NCI-H526 treated with DMSO at 0.1 percent for 48 hours (cell line): Measurements from ENCODE around the gene DNAL4.
A peak's percentile ranks its signal among the peaks of the same experiment; 100 is the strongest.

Experiments
- DNase-seq: peaks from one replicate; lab custom pipeline; 2025; lab: John Stamatoyannopoulos, UW

DNAL4 gene, protein sequence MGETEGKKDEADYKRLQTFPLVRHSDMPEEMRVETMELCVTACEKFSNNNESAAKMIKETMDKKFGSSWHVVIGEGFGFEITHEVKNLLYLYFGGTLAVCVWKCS

GRCh38 chr22:38793721-38794466 lies at the start of gene DNAL4:
DNAL4 (minus strand) TSS chr22:38794143; CDS start chr22:38782731, 11,412 bp downstream.
- peak; percentile 92 for DNase-seq

DNA sequence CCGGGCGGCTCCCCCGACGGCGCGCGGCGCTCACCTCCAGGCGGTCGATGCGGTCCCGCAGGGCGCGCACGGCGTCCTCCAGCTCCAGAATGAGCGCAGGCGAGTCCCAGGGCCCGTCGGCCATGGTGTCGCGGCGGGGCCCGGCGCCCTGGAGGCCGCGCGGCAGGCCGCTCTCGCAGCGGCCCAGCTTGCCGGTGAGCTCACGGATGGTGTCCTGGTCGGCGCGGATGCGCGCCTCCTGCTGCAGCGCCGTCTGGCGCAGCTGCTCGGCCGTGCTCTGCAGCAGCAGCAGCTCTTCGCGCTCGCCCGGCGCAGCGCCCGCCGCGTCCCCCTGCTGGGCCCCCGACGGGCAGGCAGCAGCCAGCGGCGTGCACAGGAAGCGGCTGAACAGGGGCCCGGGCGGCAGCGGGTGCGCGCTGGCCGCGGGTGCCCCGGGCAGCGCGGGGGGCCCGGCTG lies 49.3 kb upstream of the DNAL4 start:
- DNase-seq = no peak

- no peak for DNase-seq
These were observed 48.7 kb upstream of the DNAL4 start for GRCh38 chr22:38842512-38843200.

GRCh38 chr22:38841635-38842034 lies 47.7 kb upstream of the DNAL4 start:
- DNase-seq = no peak

DNA sequence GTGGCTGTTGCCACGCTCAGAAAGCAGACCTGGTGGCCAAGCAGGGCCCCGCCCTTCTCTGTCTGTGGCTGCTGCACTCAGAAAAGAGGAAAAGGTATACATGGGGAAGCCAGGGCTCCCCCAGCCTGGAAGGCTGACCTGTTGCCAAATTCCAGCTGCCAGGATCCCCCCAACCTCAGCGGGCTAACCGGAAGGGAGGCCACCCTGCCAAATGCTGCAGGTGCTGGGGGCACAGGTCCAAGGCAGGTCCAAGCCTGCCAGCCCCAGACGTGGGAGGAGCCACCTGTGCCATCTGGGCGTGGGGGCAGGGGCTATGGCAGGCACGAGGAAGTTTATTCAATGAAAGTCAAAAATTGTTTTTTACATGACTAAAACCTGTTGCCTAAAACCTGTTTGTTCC lies 47.3 kb upstream of the DNAL4 start:
- no peak for DNase-seq

DNA sequence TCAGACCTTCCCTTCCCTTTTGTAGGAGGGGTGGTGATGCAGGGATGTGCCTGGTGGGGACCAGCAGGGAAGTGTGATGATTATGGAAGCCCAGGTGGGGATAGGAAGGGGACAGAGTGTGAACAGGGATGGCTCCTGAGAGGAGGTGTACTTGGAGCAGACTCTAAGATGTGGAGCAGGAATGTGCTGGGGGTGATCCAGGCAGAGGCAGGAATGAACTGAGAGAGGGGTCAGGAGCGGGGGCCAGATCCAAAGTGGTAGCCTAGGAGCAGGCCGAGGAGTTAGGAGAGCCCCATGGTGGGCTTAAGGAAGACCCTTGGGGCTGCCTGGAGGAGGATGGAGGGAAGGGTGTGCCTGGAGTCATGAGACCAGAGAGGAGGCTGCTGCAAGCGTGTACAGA lies 46.2 kb upstream of the DNAL4 start:
- DNase-seq = no peak

DNA sequence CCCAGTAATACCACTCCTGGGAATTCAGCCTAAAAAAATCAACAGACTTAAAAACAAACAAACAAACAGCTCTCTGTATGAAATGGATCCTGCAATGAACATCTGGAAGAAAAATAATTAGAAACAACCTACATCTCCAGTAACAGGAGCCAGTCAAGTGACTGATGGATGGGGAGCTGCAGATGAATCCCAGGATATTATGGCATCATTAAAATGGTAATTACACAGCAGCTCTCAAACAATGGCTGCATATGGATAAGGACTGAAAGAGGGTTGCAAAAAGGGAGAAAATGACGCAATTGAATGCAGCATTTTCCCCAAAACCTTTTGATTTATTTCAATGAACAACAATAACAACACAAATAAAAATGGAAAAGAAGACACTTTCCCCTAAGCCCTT lies 45.7 kb upstream of the DNAL4 start:
- no peak for DNase-seq

- no peak for DNase-seq
These were observed 43.5 kb upstream of the DNAL4 start for GRCh38 chr22:38837414-38837928.

GRCh38 chr22:38835888-38836301 lies 42.0 kb upstream of the DNAL4 start:
- no peak for DNase-seq

- no peak for DNase-seq
These were observed 41.0 kb upstream of the DNAL4 start for GRCh38 chr22:38834991-38835390.

DNA sequence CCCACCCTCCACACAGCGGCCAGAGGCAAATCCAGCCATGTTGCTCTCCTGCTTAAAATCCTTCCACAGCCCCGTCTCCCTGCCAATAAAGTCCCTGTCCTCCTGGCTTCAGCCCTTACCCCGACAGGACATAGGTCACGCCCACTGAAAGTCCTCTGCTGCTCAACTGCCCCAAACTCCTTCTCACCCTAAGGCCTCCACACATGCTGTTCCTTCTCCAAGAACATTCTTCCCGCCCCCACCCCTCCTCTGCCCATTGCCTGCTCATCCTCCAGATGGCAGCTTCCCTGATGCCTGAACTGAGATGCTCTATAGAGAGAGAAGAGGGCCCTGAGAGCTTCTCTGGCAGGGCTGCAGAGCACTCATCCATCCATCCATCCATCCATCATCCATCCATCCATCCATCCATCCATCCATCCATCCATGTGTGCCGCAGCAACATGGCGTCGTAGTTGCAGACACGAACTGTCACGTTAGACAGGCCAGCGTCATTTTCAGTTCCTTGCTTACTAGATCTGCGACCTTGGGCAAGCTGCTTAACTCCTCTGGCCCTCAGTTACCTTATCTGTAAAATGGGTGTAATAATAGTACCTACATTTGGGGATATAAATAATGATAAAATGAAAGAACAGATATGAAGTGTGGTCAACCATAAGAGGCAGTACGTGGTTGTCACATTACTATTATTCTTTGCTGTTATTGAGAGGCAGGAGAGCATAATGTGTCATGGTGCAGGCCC lies 40.4 kb upstream of the DNAL4 start:
- no peak for DNase-seq

DNA sequence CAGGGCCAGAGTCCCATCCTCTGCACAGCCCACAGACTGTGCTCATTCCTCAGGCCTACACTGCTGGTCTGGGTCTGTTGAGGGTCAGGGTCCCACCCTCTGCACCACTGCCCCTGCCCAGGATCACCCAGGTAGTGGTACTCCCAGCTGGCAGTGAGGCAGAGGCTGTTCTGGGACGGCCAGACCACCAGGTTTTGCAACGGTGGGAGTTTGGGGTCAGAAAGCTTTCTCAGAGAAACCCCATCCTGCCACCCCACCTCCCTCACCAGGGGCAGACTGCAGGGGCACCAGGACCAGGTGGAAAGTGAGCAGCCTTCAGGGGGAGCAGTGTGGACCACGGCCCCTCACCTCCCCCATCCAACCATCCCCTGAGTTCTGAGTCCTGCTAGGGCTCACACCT lies 39.1 kb upstream of the DNAL4 start:
- DNase-seq = no peak

DNA sequence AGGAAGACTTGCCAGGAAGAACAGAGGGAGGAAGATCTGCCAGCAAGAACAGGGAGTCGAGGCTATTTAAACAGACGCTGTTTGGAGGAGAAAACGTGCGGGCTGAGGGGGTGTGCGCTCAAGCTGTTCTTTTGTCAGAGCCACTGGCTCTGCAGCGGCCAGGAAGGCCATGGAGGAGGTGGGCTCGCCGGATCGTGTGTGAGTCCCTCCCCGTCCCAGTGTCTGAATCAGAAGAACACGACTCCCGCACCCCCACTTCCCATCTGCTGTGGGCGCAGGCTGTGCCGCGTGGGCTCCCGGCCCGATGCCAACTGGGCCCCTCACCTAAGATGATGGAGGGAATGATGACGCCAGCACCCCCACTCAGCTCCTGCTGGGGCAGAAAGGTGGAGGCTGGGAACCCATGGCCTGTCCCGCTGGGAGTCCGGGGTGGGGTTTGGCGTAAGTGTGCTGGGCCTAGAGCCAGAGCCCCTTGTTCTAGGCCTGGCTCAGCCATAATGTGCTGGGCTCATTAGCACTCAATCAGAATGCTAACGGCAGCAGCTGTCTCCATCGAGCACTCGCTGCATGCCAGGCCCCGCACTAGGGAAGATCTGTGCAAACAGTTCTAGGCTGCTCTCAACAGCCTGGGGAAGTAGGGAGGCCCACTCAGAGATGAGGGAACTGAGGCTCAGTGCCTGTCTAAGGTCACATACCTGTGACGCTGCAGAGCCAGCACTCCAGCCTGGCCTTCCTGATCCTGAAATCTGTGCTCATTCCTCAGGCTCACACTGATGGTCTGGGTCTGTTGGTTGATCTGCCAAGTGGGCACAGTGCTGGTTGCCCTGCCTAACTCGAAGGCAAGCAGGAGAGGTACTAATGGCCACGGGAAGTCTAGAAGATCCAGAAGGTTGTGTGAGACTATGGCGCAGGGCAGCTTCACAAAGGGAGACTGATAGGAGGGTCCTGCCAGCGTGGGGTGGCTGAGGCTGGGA lies 38.3 kb upstream of the DNAL4 start:
- DNase-seq = no peak

DNA sequence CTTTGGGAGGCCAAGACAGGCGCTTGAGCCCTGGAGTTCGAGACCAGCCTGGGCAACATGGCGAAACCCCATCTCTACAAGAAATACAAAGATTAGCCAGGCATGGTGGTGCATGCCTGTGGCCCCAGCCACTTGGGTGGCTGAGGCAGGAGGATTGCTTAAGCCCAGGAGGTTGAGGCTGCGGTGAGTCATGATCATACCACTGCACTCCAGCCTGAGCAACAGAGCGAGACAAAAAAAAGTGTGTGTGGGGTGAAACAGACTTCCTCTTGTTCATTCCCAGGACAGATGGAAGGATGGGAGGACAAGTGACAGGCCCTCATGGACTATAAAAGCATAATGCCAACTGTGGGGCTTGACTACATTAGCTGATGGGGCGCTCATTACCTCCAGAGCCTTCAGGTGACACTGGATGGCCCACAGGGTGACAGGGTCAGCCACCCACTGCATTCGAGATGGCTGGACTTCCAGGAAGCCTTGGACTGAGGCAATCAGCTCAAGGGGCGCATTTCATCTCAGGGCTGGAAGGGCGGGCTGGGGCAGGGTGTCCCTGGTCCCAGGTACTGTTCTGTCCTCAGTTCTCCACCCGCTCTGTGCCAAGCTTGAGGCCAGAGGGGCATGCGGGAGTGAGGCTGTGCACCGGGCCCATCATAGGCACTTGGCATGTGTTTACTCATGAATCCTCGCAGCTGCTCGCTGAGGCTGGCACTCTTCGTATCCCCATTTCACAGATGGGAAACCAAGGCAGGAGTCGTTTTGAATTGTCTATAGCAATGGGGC lies 37.4 kb upstream of the DNAL4 start:
- no peak for DNase-seq

GRCh38 chr22:38830845-38831108 lies 36.8 kb upstream of the DNAL4 start:
- no peak for DNase-seq

- no peak for DNase-seq
These were observed 36.3 kb upstream of the DNAL4 start for GRCh38 chr22:38830026-38830844.

DNA sequence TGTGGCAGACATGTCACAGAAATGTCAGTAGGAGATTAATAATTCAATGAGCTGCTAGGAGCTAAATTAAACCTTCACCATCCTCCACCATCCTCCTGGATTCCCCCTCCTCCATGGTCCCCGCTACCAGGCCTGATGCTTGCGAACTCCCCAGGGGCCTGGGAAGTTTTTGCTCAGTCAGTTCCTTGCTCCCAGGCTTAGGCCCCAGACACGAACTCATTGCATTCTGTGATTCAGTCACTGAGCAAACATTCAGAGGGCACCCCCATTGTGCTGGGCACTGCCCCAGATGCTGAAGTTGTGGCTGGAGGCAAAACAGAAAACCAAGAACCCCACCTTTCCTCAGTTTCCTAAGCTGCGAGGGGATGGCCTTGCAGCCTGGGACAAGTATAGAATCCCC lies 35.5 kb upstream of the DNAL4 start:
- no peak for DNase-seq

DNA sequence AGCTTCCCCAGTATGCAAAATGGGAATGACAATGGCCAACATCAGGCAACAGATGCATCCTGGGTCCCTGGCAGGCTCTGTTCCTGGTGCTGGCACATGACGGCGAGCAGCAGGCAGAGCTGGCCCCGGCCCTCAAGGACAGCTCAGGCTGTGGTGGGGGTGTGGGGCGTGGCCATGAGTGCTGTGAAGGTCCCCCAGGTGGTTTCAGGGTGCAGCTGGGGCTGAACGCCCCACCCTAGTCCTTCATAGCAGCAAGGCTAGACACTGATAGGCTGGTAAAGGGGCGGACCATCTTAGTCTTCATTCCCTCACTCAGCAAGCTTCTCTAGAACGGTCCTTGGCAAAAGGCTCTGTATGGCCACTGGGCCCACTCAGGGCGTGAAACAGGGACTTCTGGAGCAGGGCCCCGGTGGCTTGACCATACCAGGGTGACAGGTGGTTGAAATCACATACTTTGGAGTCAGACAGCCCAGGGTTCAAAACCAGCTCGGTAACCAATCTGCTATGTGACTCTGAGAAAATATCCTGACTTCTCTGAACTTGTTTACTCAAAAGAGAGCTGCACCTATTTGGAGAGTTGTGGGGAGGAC lies 34.8 kb upstream of the DNAL4 start:
- no peak for DNase-seq

- no peak for DNase-seq
These were observed 34.2 kb upstream of the DNAL4 start for GRCh38 chr22:38828191-38828590.
